ENCODE data around the gene RFNG. TPM values are rescaled to one million over a fixed set of nuclear protein-coding genes. Genes with fewer than 3 reads are reported as not detected.

Gene RFNG
- total RNA-seq, 2 donors from 2014 or later = 30.6 to 32.1 TPM

DNA sequence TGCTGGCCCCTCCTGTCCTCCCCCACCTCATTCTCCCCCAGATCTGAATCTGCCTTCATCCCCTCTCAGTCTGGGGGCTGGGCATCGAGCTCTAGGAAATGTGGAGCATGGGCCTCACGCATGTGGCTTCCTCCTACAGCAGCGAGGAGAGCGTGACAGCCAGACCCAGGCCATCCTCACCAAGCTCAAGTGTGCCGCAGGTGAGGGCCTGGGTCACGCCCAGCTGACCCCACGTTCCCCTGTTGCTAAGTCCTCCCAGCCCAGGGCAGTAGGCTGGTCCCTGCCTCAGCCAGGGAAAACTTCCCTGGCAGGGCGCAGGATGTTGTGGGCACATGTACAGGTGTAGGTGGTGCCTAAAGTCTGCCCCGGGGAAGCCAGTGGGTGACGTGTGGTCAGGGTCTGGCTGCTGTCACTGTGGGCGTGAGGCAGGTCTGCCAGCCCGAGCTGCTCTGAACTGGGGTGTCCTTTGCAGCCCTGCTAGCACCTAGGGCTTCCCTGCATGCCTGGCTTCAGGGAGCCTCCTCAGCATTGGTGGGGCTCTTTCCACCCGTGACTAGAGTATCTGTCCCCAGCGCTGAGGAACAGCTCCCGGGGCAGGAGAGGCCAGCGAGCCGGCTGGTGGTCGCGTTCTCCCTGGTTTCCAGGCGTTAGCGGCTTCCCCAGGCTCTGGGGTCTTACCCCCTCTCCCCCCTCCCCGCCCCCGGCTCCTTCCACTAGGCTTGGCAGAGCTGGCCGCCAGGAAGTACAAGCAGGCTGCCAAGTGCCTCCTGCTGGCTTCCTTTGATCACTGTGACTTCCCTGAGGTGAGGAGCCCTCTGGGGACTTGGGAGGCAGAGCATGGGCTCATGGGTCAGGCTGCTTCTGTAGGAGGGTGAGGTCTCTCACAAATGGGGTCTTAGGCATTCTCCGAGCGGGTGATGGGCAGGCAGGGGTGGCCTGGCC is 3.7 kb upstream of the RFNG start:
- TF ChIP-seq, protein P1, sequence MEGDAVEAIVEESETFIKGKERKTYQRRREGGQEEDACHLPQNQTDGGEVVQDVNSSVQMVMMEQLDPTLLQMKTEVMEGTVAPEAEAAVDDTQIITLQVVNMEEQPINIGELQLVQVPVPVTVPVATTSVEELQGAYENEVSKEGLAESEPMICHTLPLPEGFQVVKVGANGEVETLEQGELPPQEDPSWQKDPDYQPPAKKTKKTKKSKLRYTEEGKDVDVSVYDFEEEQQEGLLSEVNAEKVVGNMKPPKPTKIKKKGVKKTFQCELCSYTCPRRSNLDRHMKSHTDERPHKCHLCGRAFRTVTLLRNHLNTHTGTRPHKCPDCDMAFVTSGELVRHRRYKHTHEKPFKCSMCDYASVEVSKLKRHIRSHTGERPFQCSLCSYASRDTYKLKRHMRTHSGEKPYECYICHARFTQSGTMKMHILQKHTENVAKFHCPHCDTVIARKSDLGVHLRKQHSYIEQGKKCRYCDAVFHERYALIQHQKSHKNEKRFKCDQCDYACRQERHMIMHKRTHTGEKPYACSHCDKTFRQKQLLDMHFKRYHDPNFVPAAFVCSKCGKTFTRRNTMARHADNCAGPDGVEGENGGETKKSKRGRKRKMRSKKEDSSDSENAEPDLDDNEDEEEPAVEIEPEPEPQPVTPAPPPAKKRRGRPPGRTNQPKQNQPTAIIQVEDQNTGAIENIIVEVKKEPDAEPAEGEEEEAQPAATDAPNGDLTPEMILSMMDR (IDR thresholded peaks at IDR 0.05) = no peak
- no peaks in the 10 kb centered on the region for H3K9me3 ChIP-seq
- H3K27ac ChIP-seq = no peak overlapping the region
- H3K36me3 ChIP-seq = peaks cover 10% of the 10 kb centered on the region
- H3K9ac ChIP-seq (ENCODE audit: low read depth in 2 of 2, low read length in 2 of 2) = no peak overlapping the region
- H3K4me1 ChIP-seq = peaks cover 16% of the 10 kb centered on the region
- intact Hi-C loops (cut with DNase I) = no loop called here
- DNase-seq = no peak
- no peak overlapping the region for H3K4me3 ChIP-seq
- H3K27me3 ChIP-seq = no peaks in the 10 kb centered on the region

DNA sequence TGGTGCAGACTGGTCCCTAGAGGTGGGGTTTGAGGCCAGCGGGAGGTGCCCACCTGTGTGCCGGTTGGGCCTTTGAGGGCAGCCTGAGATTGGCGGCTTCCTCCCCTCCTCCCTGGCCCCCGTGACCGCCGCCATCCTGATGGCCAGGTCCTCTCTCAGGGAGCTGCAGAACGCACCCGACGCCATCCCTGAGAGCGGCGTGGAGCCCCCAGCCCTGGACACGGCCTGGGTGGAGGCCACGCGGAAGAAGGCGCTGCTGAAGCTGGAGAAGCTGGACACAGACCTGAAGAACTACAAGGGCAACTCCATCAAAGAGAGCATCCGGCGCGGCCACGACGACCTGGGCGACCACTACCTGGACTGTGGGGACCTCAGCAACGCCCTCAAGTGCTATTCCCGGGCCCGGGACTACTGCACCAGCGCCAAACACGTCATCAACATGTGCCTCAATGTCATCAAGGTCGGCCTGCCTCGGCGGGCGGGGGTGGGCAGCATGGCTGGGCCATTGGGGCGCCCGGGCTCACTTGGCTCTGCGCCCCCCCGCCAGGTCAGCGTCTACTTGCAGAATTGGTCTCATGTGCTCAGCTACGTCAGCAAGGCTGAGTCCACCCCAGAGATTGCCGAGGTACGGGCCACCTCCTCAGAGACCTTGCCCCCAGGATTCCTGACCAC is 2.9 kb upstream of the RFNG start:
- H3K27ac ChIP-seq = no peak overlapping the region
- H3K9me3 ChIP-seq = no peaks in the 10 kb centered on the region
- no peaks in the 10 kb centered on the region for H3K27me3 ChIP-seq
- DNase-seq = no peak
- intact Hi-C loops (cut with DNase I) = no loop called here
- TF ChIP-seq, protein P1 (IDR thresholded peaks at IDR 0.05) = no peak
- no peak overlapping the region for H3K9ac ChIP-seq (ENCODE audit: low read depth in 2 of 2, low read length in 2 of 2)
- H3K4me1 ChIP-seq = peaks cover 16% of the 10 kb centered on the region
- H3K4me3 ChIP-seq = no peak overlapping the region
- H3K36me3 ChIP-seq = peaks cover 6% of the 10 kb centered on the region

DNA sequence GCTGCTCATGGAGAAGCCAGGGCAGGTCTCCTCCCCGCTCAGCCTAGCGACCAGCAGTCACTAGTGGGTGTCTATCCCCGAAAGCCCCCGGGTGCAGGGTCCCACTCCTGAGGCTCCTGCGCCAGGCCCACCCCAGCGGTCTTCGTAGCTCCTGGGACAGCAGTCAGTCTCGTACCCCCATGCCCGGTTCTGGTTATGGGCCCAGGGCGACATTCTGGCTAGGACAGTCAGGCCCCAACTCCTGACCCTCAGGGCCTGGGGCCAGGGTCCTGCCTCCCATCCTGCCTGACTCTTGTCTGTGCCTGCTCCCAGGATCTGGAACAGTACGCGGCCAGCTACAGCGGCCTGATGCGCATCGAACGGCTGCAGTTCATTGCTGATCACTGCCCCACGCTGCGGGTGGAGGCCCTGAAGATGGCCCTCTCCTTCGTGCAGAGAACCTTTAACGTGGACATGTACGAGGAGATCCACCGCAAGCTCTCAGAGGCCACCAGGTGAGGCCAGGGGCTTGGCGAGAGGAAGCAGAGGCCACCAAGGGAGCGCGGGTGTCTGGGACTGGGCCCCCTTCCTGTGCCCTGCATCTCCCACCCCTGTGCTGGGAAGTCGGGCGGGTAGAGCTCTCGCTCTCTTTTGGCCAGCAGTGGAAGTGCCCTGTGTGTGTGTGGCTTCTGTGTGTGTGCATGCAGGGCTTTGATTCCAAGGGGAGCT is 2.1 kb upstream of the RFNG start:
- H3K4me1 ChIP-seq = peaks cover 16% of the 10 kb centered on the region
- no peaks in the 10 kb centered on the region for H3K9me3 ChIP-seq
- H3K27me3 ChIP-seq = no peaks in the 10 kb centered on the region
- intact Hi-C loops (cut with DNase I) = no loop called here
- TF ChIP-seq, protein P1 (IDR thresholded peaks at IDR 0.05) = no peak
- no peak overlapping the region for H3K9ac ChIP-seq (ENCODE audit: low read depth in 2 of 2, low read length in 2 of 2)
- no peak overlapping the region for H3K4me3 ChIP-seq
- no peak for DNase-seq
- no peak overlapping the region for H3K27ac ChIP-seq
- H3K36me3 ChIP-seq = peaks cover 6% of the 10 kb centered on the region

DNA sequence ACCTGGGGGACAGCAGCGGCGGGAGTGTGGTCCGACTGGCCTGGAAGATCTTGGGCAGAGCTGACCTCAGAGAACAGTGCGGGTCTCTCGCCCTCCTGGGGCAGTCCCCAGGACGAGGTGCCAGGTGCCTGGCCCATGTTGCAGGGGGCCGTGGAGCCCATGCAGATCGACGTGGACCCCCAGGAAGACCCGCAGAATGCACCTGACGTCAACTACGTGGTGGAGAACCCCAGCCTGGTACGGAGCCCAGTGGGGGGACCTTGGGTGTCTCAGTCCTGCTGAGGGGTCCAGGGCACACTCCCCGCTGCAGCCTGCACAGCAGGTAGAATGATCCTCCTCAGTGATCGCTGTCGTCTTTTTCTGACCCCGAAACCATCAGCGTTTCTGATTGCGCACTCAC is 1.5 kb upstream of the RFNG start:
- H3K36me3 ChIP-seq = peaks cover 2% of the 10 kb centered on the region
- no peak for DNase-seq
- H3K4me3 ChIP-seq = peak overlapping the region; percentile 94
- H3K27me3 ChIP-seq = no peaks in the 10 kb centered on the region
- H3K9ac ChIP-seq (ENCODE audit: low read depth in 2 of 2, low read length in 2 of 2) = peak overlapping the region; percentile 77 to 88
- no peaks in the 10 kb centered on the region for H3K9me3 ChIP-seq
- no peak overlapping the region for H3K27ac ChIP-seq
- TF ChIP-seq, protein P1 (IDR thresholded peaks at IDR 0.05) = no peak
- intact Hi-C loops (cut with DNase I) = no loop called here
- H3K4me1 ChIP-seq = peaks cover 16% of the 10 kb centered on the region

DNA sequence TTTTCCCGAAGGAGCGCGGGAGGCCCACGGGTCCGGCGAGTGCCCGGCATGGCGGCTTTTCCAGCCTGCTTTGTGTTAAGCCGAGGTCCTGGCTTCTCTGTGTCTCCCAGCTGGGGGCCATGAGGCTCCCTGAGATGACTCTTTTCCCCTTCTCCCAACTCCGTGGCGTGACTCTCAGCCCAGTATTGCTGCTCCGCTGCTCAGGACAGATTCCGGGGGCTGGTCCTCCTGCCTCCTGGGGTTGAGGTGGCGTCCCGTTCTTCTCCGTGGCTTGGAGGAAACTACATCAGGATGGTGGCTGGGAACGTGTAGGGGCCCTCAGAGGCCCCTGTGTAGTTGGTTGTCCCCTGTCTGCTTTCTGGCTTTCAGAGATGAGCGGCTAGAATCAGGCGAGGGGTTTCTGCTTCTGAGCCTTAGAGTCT is 1.0 kb upstream of the RFNG start:
- H3K27me3 ChIP-seq = no peaks in the 10 kb centered on the region
- TF ChIP-seq, protein P1 (IDR thresholded peaks at IDR 0.05) = no peak
- H3K36me3 ChIP-seq = no peaks in the 10 kb centered on the region
- H3K4me1 ChIP-seq = peaks cover 16% of the 10 kb centered on the region
- no peak overlapping the region for H3K27ac ChIP-seq
- peak overlapping the region; percentile 77 to 88 for H3K9ac ChIP-seq (ENCODE audit: low read depth in 2 of 2, low read length in 2 of 2)
- no peak for DNase-seq
- H3K9me3 ChIP-seq = no peaks in the 10 kb centered on the region
- intact Hi-C loops (cut with DNase I) = no loop called here
- peak overlapping the region; percentile 94 for H3K4me3 ChIP-seq

Data from colonic mucosa (tissue), 4 donors.